HCT116 (cell line): ENCODE data around the gene HADH. TPM values are rescaled to one million over a fixed set of nuclear protein-coding genes. Genes with fewer than 3 reads are reported as not detected.

Experiments
- ATAC-seq: fragments of 200-7000 bp; cut with Tn5 transposase; 2 replicates; pipeline ENCODE4 v1.9.1; 2020; ENCODE audit warnings: mild to moderate bottlenecking, moderate library complexity
- BruUV-seq: library from RNA; stranded (reverse); fragments of 400-500 nt; replicated peaks from 2 replicates; lab custom pipeline; 2021; lab: Mats Ljungman, UMichigan
- CTCF ChIA-PET: fragments of 300-600 bp; sonication (Branson Sonifier 250); formaldehyde crosslinking; loops from one replicate; lab custom pipeline; 2021; ENCODE audit warnings: antibody characterized with exemption; lab: Charles Lee
- POLR2A ChIA-PET: fragments of 300-600, 350-600 bp; sonication (Branson Sonifier 250); formaldehyde crosslinking; loops from one replicate; lab custom pipeline; 2021; ENCODE audit warnings: antibody characterized with exemption; lab: Charles Lee
- RAD21 ChIA-PET, 2 experiments: fragments of 300-600 bp; sonication (Branson Sonifier 250); formaldehyde crosslinking; loops; one replicate each; lab custom pipeline; 2023; ENCODE audit warnings: low total read pairs in 2 of 2; ENCODE audit not compliant: uncharacterized antibody in 2 of 2, unreplicated experiment in 2 of 2, low non-redundant PET in 1 of 2; lab: Charles Lee
- DNase-seq: peaks from one replicate; pipeline ENCODE4 v3.0.0-alpha.2; 2010; ENCODE audit warnings: low read depth, low spot score
- H2AFZ ChIP-seq: fragments of 200-600 bp; shearing (Covaris generic), sonication (generic); 2 replicates; pipeline ENCODE4 v1.6.1; 2017; ENCODE audit warnings: low read depth, mixed run types, mixed read lengths, antibody characterized with exemption, low read length; ENCODE audit not compliant: poor library complexity, severe bottlenecking
- H3K27ac ChIP-seq: 2 replicates; pipeline ENCODE4 v1.5.1; 2012; ENCODE audit warnings: low read depth, low read length
- H3K27me3 ChIP-seq: fragments of 200-600 bp; sonication (generic); 2 replicates; pipeline ENCODE4 v1.6.1; 2016; ENCODE audit warnings: mixed run types, low read length, mixed read lengths; ENCODE audit not compliant: insufficient read depth
- H3K36me3 ChIP-seq, 2 experiments: fragments of 200-500 bp in 1 of 2; fragments of 200-600 bp in 1 of 2; sonication (Bioruptor generic) in 1 of 2; sonication (generic) in 1 of 2; 2 replicates each; pipeline versions ENCODE4 v1.5.1 to v1.6.1; 2014 to 2016; ENCODE audit warnings: low read length in 2 of 2, inconsistent platforms in 1 of 2, mixed read lengths in 1 of 2, mixed run types in 1 of 2; ENCODE audit not compliant: insufficient read depth in 2 of 2, control insufficient read depth in 1 of 2
- H3K4me1 ChIP-seq, 2 experiments: fragments of 200-600 bp in 1 of 2; sonication (generic) in 1 of 2; 2 replicates each; pipeline versions ENCODE4 v1.5.1 to v1.6.1; 2012 to 2017; ENCODE audit warnings: low read length in 2 of 2, inconsistent platforms in 1 of 2, mild to moderate bottlenecking in 1 of 2, mixed read lengths in 1 of 2, mixed run types in 1 of 2, moderate library complexity in 1 of 2; ENCODE audit not compliant: insufficient read depth in 2 of 2, control insufficient read depth in 1 of 2
- H3K4me2 ChIP-seq: fragments of 200-600 bp; sonication (generic); 2 replicates; pipeline ENCODE4 v1.6.1; 2017; ENCODE audit warnings: mixed run types, low read length, mixed read lengths
- H3K4me3 ChIP-seq, 2 experiments: fragments of 200-600 bp in 1 of 2; sonication (generic) in 1 of 2; replicated peaks in 1 of 2; 2 replicates each; pipeline ENCODE4 v1.5.1; 2011 to 2016; ENCODE audit warnings: low read length in 2 of 2, control low read depth in 1 of 2, low read depth in 1 of 2, mild to moderate bottlenecking in 1 of 2, mixed read lengths in 1 of 2, mixed run types in 1 of 2
- H3K79me2 ChIP-seq: fragments of 200-600 bp; sonication (generic); 2 replicates; pipeline ENCODE4 v1.6.1; 2017; ENCODE audit warnings: mild to moderate bottlenecking, mixed run types, low read length, moderate library complexity, mixed read lengths; ENCODE audit not compliant: insufficient read depth
- H3K9ac ChIP-seq: fragments of 200-600 bp; sonication (generic); 2 replicates; pipeline ENCODE4 v1.6.1; 2016; ENCODE audit warnings: low read length, mixed read lengths
- H3K9me2 ChIP-seq: fragments of 200-600 bp; sonication (generic), shearing (Covaris generic); 2 replicates; pipeline ENCODE4 v1.6.1; 2017; ENCODE audit warnings: mixed run types, mild to moderate bottlenecking, moderate library complexity; ENCODE audit not compliant: insufficient read depth
- H3K9me3 ChIP-seq, 2 experiments: fragments of 200-500 bp in 1 of 2; fragments of 200-600 bp in 1 of 2; sonication (Bioruptor generic) in 1 of 2; sonication (generic) in 1 of 2; 2 replicates each; pipeline ENCODE4 v1.6.1; 2014 to 2017; ENCODE audit warnings: low read length in 2 of 2, mixed read lengths in 2 of 2, inconsistent platforms in 1 of 2, low read depth in 1 of 2, mild to moderate bottlenecking in 1 of 2, mixed run types in 1 of 2, moderate library complexity in 1 of 2; ENCODE audit not compliant: control insufficient read depth in 1 of 2, insufficient read depth in 1 of 2
- H4K20me1 ChIP-seq: fragments of 200-600 bp; sonication (generic), shearing (Covaris generic); 2 replicates; pipeline ENCODE4 v1.6.1; 2017; ENCODE audit warnings: mixed run types, mild to moderate bottlenecking, moderate library complexity; ENCODE audit not compliant: insufficient read depth
- CBX3 ChIP-seq: IDR thresholded peaks from 2 replicates; pipeline ENCODE4 v1.6.1; 2012; ENCODE audit warnings: low read depth
- CEBPB ChIP-seq: IDR thresholded peaks from 2 replicates; pipeline ENCODE4 v1.6.1; 2012; ENCODE audit warnings: low read depth
- ELF1 ChIP-seq: IDR thresholded peaks from 2 replicates; pipeline ENCODE4 v1.6.1; 2012; ENCODE audit warnings: low read depth, borderline replicate concordance
- EZH2 ChIP-seq: fragments of 200-600 bp; sonication (generic); IDR thresholded peaks from 2 replicates; pipeline ENCODE4 v1.6.1; 2017; ENCODE audit warnings: antibody characterized with exemption, mixed run types
- EZH2phosphoT487 ChIP-seq: fragments of 200-600 bp; IDR thresholded peaks from 2 replicates; pipeline ENCODE4 v1.6.1; 2018; ENCODE audit warnings: antibody characterized with exemption, borderline replicate concordance
- FOSL1 ChIP-seq: IDR thresholded peaks from 2 replicates; pipeline ENCODE4 v1.6.1; 2012; ENCODE audit warnings: low read depth
- POLR2A ChIP-seq: IDR thresholded peaks from 2 replicates; pipeline ENCODE4 v1.7.0; 2011; ENCODE audit warnings: borderline replicate concordance; ENCODE audit not compliant: insufficient read depth, insufficient read length; ENCODE audit errors: extremely low read depth
- POLR2AphosphoS5 ChIP-seq: IDR thresholded peaks from 2 replicates; pipeline ENCODE4 v1.6.1; 2011; ENCODE audit warnings: mild to moderate bottlenecking, low read depth, low read length, moderate library complexity
- RAD21 ChIP-seq: IDR thresholded peaks from 2 replicates; pipeline ENCODE4 v1.6.1; 2012; ENCODE audit warnings: low read depth, mild to moderate bottlenecking
- SIN3A ChIP-seq: IDR thresholded peaks from 2 replicates; pipeline ENCODE4 v1.6.1; 2012; ENCODE audit warnings: low read depth
- SP1 ChIP-seq: IDR thresholded peaks from 2 replicates; pipeline ENCODE4 v1.6.1; 2012; ENCODE audit warnings: low read depth
- SRF ChIP-seq: IDR thresholded peaks from 2 replicates; pipeline ENCODE4 v1.6.1; 2012; ENCODE audit warnings: low read depth
- TCF7L2 ChIP-seq: IDR thresholded peaks from 2 replicates; pipeline ENCODE4 v1.7.0; 2011; ENCODE audit warnings: borderline replicate concordance, inconsistent platforms; ENCODE audit not compliant: insufficient read depth, insufficient read length; ENCODE audit errors: extremely low read depth
- YY1 ChIP-seq: IDR thresholded peaks from 2 replicates; pipeline ENCODE4 v1.6.1; 2011; ENCODE audit warnings: low read length, low read depth, moderate library complexity, mild to moderate bottlenecking; ENCODE audit not compliant: insufficient replicate concordance; ENCODE audit errors: extremely low read depth
- ZFX ChIP-seq: fragments of 450-650 bp; IDR thresholded peaks from 2 replicates; pipeline ENCODE4 v1.6.1; 2017
- ZNF274 ChIP-seq: fragments of 200-500 bp; sonication (Bioruptor generic); IDR thresholded peaks from 2 replicates; pipeline ENCODE4 v1.6.1; 2014; ENCODE audit warnings: mild to moderate bottlenecking, low read depth, low read length, inconsistent platforms
- intact Hi-C: fragments of 100-400 bp; cut with micrococcal nuclease; formaldehyde crosslinking; loops from 2 replicates; pipeline ENCODE4 v1.10.0; 2022
- total RNA-seq: library from RNA; stranded (reverse); gene quantifications from one replicate; pipeline ENCODE4 v1.2.1, GENCODE V29; 2021; ENCODE audit not compliant: unreplicated experiment
- TF ChIP-seq, protein P1 (sequence below): IDR thresholded peaks from 2 replicates; pipeline ENCODE4 v1.6.1; 2012
- TF ChIP-seq, protein P2 (sequence below): IDR thresholded peaks from 2 replicates; pipeline ENCODE4 v1.6.1; 2012; ENCODE audit warnings: low read depth
- TF ChIP-seq, protein P3 (sequence below), 3 experiments: fragments of 200-600 bp in 1 of 3; sonication (generic) in 1 of 3; IDR thresholded peaks in 2 of 3; conservative IDR thresholded peaks in 1 of 3; 2 replicates each; pipeline ENCODE4 v1.5.1; 2012 to 2017; ENCODE audit warnings: low read depth in 2 of 3, low read length in 2 of 3, antibody characterized with exemption in 1 of 3, borderline replicate concordance in 1 of 3, control low read depth in 1 of 3, mild to moderate bottlenecking in 1 of 3, mixed read lengths in 1 of 3, mixed run types in 1 of 3, moderate library complexity in 1 of 3; ENCODE audit not compliant: insufficient read depth in 1 of 3
- TF ChIP-seq, protein P4 (sequence below): IDR thresholded peaks from 2 replicates; pipeline ENCODE4 v1.6.1; 2012

HADH gene
- total RNA-seq, 1 experiment from 2014 or later = 30.2 TPM

GRCh38 chr4:108055787-108056186, 66.1 kb downstream of the HADH start:
- no peak overlapping the region for H3K4me3 ChIP-seq
- ChIA-PET RAD21 (no interaction called here), CTCF (interaction anchor here (1.8 kb wide), 1 partner anchor 37 kb away, joined by 5 read pairs; no protein-coding TSS in a partner anchor), POLR2A (no interaction called here)
- no peaks in the 10 kb centered on the region for H3K9me2 ChIP-seq
- no peak for TF ChIP-seq SRF
- TF ChIP-seq, protein P1, sequence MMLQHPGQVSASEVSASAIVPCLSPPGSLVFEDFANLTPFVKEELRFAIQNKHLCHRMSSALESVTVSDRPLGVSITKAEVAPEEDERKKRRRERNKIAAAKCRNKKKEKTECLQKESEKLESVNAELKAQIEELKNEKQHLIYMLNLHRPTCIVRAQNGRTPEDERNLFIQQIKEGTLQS = no peak
- TF ChIP-seq SP1 = no peak
- no peak for TF ChIP-seq CBX3
- TF ChIP-seq, protein P2, sequence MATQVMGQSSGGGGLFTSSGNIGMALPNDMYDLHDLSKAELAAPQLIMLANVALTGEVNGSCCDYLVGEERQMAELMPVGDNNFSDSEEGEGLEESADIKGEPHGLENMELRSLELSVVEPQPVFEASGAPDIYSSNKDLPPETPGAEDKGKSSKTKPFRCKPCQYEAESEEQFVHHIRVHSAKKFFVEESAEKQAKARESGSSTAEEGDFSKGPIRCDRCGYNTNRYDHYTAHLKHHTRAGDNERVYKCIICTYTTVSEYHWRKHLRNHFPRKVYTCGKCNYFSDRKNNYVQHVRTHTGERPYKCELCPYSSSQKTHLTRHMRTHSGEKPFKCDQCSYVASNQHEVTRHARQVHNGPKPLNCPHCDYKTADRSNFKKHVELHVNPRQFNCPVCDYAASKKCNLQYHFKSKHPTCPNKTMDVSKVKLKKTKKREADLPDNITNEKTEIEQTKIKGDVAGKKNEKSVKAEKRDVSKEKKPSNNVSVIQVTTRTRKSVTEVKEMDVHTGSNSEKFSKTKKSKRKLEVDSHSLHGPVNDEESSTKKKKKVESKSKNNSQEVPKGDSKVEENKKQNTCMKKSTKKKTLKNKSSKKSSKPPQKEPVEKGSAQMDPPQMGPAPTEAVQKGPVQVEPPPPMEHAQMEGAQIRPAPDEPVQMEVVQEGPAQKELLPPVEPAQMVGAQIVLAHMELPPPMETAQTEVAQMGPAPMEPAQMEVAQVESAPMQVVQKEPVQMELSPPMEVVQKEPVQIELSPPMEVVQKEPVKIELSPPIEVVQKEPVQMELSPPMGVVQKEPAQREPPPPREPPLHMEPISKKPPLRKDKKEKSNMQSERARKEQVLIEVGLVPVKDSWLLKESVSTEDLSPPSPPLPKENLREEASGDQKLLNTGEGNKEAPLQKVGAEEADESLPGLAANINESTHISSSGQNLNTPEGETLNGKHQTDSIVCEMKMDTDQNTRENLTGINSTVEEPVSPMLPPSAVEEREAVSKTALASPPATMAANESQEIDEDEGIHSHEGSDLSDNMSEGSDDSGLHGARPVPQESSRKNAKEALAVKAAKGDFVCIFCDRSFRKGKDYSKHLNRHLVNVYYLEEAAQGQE = no peak
- TF ChIP-seq, protein P3, sequence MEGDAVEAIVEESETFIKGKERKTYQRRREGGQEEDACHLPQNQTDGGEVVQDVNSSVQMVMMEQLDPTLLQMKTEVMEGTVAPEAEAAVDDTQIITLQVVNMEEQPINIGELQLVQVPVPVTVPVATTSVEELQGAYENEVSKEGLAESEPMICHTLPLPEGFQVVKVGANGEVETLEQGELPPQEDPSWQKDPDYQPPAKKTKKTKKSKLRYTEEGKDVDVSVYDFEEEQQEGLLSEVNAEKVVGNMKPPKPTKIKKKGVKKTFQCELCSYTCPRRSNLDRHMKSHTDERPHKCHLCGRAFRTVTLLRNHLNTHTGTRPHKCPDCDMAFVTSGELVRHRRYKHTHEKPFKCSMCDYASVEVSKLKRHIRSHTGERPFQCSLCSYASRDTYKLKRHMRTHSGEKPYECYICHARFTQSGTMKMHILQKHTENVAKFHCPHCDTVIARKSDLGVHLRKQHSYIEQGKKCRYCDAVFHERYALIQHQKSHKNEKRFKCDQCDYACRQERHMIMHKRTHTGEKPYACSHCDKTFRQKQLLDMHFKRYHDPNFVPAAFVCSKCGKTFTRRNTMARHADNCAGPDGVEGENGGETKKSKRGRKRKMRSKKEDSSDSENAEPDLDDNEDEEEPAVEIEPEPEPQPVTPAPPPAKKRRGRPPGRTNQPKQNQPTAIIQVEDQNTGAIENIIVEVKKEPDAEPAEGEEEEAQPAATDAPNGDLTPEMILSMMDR (IDR thresholded peaks at IDR 0.05 in 2 of 3, conservative IDR thresholded peaks at IDR 0.05 in 1 of 3; ENCODE audit: borderline replicate concordance in 1 of 3, insufficient read depth in 1 of 3, low read depth in 2 of 3, low read length in 2 of 3) = no peak
- TF ChIP-seq EZH2 = no peak
- TF ChIP-seq SIN3A = no peak
- no peak for TF ChIP-seq POLR2AphosphoS5
- TF ChIP-seq RAD21 = no peak
- no peak for TF ChIP-seq EZH2phosphoT487
- no peak for TF ChIP-seq POLR2A
- no peak for TF ChIP-seq ELF1
- no peak for TF ChIP-seq YY1
- TF ChIP-seq, protein P4, sequence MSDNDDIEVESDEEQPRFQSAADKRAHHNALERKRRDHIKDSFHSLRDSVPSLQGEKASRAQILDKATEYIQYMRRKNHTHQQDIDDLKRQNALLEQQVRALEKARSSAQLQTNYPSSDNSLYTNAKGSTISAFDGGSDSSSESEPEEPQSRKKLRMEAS = no peak
- no peak for TF ChIP-seq ZFX
- no peak for TF ChIP-seq FOSL1
- no peak for TF ChIP-seq TCF7L2
- TF ChIP-seq CEBPB = no peak
- no peak for TF ChIP-seq ZNF274
- intact Hi-C loops = no loop called here
- DNase-seq = no peak
- peaks cover 0 to 17% of the 10 kb centered on the region in 2 experiments; a peak in 2 of 4 replicates for H3K4me1 ChIP-seq
- no peak overlapping the region for H3K9ac ChIP-seq
- BruUV-seq = no TSS peak
- no peaks in the 10 kb centered on the region for H3K9me3 ChIP-seq
- no peaks in the 10 kb centered on the region for H3K27me3 ChIP-seq
- ATAC-seq = no peak
- H4K20me1 ChIP-seq = no peaks in the 10 kb centered on the region
- H3K36me3 ChIP-seq = no peaks in the 10 kb centered on the region
- H3K79me2 ChIP-seq = no peaks in the 10 kb centered on the region
- H3K27ac ChIP-seq = no peak overlapping the region
- no peak overlapping the region for H2AFZ ChIP-seq
- no peak overlapping the region for H3K4me2 ChIP-seq
